CD4-positive, alpha-beta memory T cell (primary cell): Measurements from ENCODE around the gene DES. TPM values are rescaled to one million over a fixed set of nuclear protein-coding genes. Genes with fewer than 3 reads are reported as not detected.

Experiments
- CTCF ChIA-PET: fragments of 350-600 bp; sonication (Branson Sonifier 250); formaldehyde crosslinking; loops from one replicate; lab custom pipeline; 2021; ENCODE audit warnings: inconsistent platforms; ENCODE audit not compliant: partially characterized antibody; lab: Charles Lee
- POLR2A ChIA-PET: fragments of 350-600 bp; sonication (Branson Sonifier 250); formaldehyde crosslinking; loops from one replicate; lab custom pipeline; 2021; ENCODE audit not compliant: partially characterized antibody; lab: Charles Lee
- DNase-seq, 5 donors: peaks; one replicate each; pipeline versions ENCODE4 v3.0.0 to v3.0.0-alpha.2; 2020 to 2022; ENCODE audit warnings: mixed read lengths in 1 of 5
- H3K27ac ChIP-seq: one replicate; pipeline ENCODE4 v1.7.0; 2013; ENCODE audit warnings: low read depth, low read length
- H3K27me3 ChIP-seq: 2 replicates; pipeline ENCODE4 v1.7.0; 2013; ENCODE audit warnings: mild to moderate bottlenecking, low read length, moderate library complexity; ENCODE audit not compliant: insufficient read depth
- H3K36me3 ChIP-seq: 2 replicates; pipeline ENCODE4 v1.7.0; 2013; ENCODE audit warnings: mild to moderate bottlenecking, low read length, moderate library complexity; ENCODE audit not compliant: insufficient read depth
- H3K4me1 ChIP-seq: 2 replicates; pipeline ENCODE4 v1.7.0; 2013; ENCODE audit warnings: mild to moderate bottlenecking, low read length, moderate library complexity; ENCODE audit not compliant: insufficient read depth
- H3K4me3 ChIP-seq, 2 donors: one replicate each; pipeline ENCODE4 v1.7.0; 2013; ENCODE audit warnings: low read length in 2 of 2, mild to moderate bottlenecking in 1 of 2
- H3K9me3 ChIP-seq, 2 donors: one replicate each; pipeline ENCODE4 v1.7.0; 2013; ENCODE audit warnings: low read length in 2 of 2, control low read depth in 1 of 2; ENCODE audit not compliant: control insufficient read depth in 1 of 2
- H3K27ac Mint-ChIP-seq, 7 donors: one replicate each; pipeline ENCODE4 v1.8.0; 2020 to 2021; ENCODE audit warnings: mixed read lengths in 7 of 7, mild to moderate bottlenecking in 6 of 7, inconsistent platforms in 3 of 7, moderate library complexity in 3 of 7
- H3K27me3 Mint-ChIP-seq, 2 donors: one replicate each; pipeline ENCODE4 v1.8.0; 2020 to 2021; ENCODE audit warnings: mixed read lengths in 2 of 2
- H3K36me3 Mint-ChIP-seq, 2 donors: one replicate each; pipeline ENCODE4 v1.8.0; 2020 to 2021; ENCODE audit warnings: mixed read lengths in 2 of 2, inconsistent platforms in 1 of 2, mild to moderate bottlenecking in 1 of 2
- H3K4me1 Mint-ChIP-seq, 4 donors: one replicate each; pipeline ENCODE4 v1.8.0; 2020 to 2021; ENCODE audit warnings: mixed read lengths in 4 of 4, mild to moderate bottlenecking in 1 of 4
- H3K4me3 Mint-ChIP-seq, 8 donors: one replicate each; pipeline ENCODE4 v1.8.0; 2020 to 2021; ENCODE audit warnings: mixed read lengths in 8 of 8, mild to moderate bottlenecking in 7 of 8, moderate library complexity in 6 of 8, inconsistent platforms in 3 of 8
- H3K9me3 Mint-ChIP-seq, 8 donors: one replicate each; pipeline ENCODE4 v1.8.0; 2020 to 2021; ENCODE audit warnings: mixed read lengths in 8 of 8, mild to moderate bottlenecking in 5 of 8, inconsistent platforms in 3 of 8, moderate library complexity in 1 of 8
- intact Hi-C: fragments of 100-400 bp; cut with micrococcal nuclease; formaldehyde crosslinking; loops from one replicate; pipeline ENCODE4 v1.15.1; 2023
- polyA plus RNA-seq, 2 donors: library from polyadenylated mRNA; unstranded; fragments of 300-500 nt; fragmentation: Illumina TruSeq; gene quantifications; one replicate each; pipeline ENCODE4 v1.2.3, GENCODE V29; 2021
- total RNA-seq, 2 experiments: library from RNA; stranded (reverse); gene quantifications; one replicate each; pipeline ENCODE4 v1.2.3, GENCODE V29; 2021

Gene DES
- total and polyA plus RNA-seq, 4 experiments from 2014 or later = not detected

DNA sequence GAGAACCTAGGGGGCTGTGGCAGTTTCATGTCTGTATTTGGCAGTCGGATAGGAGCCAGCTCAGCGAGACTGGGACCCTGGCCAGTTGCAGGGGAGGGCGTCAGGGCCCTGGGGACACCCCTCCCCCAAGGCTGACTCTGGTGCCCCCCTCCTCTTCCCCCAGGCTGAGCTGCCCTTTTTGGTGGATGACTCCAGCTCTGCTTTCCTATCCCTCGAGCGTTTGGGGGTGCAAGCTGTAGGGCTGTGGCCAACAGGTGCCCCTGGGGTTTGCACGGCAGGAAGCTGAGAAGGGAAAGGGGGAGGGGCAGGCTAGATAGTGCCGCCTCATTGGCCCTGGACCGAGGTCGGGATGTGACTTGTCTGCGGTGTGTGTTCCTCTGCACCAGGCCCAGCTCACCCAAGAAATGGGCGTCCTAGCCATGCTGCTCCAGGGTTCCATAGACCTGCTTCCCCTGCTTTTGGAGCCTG lies 42.9 kb downstream of the DES start:
- POLR2A ChIA-PET = no interaction called here
- intact Hi-C loops = no loop called here
- peak in 1 of 5 donors; percentile 13 for DNase-seq

DNA sequence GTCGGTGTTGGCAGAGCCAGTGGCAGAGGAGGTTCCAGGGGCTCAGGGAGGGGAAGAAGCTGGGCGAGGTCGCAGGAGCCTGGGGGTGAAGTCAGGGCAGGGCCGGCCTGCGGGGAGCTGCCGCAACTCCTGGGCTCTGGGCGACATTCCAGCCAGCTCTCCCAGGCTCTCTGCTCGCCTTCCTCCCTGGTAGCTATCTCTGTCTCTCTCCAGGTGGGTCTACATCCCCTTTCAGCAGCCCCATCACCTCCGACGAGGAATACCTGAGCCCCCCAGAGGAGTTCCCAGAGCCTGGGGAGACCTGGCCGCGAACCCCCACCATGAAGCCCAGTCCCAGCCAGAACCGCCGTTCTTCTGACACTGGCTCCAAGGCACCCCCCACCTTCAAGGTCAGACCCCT lies 43.5 kb downstream of the DES start:
- CTCF ChIA-PET = interaction anchor here (0.8 to 2.0 kb wide), 3 partner anchors 23 to 80 kb away, joined by 3 to 14 read pairs (median 3); no protein-coding TSS in a partner anchor

More for the DNA sequence above, 42.9 kb downstream of the DES start:
- Mint-ChIP-seq H3K27me3 (peaks cover 0 to 4% of the 10 kb centered on the region in 2 donors), H3K9me3 (no peaks in the 10 kb centered on the region), H3K4me1 (peaks cover 5 to 7% (median 6%) of the 10 kb centered on the region in 4 donors), H3K4me3 (no peak overlapping the region), H3K27ac (no peak overlapping the region), H3K36me3 (no peaks in the 10 kb centered on the region)
- no peak overlapping the region for H3K4me3 ChIP-seq
- H3K9me3 ChIP-seq = no peaks in the 10 kb centered on the region
- H3K27ac ChIP-seq = no peak overlapping the region
- no peaks in the 10 kb centered on the region for H3K36me3 ChIP-seq
- CTCF ChIA-PET = interaction anchor here (0.6 to 2.0 kb wide), 5 partner anchors 22 to 307 kb away, joined by 3 to 14 read pairs (median 3); partner anchors contain the start of gene GMPPA
- no peaks in the 10 kb centered on the region for H3K27me3 ChIP-seq
- H3K4me1 ChIP-seq = no peaks in the 10 kb centered on the region

DNA sequence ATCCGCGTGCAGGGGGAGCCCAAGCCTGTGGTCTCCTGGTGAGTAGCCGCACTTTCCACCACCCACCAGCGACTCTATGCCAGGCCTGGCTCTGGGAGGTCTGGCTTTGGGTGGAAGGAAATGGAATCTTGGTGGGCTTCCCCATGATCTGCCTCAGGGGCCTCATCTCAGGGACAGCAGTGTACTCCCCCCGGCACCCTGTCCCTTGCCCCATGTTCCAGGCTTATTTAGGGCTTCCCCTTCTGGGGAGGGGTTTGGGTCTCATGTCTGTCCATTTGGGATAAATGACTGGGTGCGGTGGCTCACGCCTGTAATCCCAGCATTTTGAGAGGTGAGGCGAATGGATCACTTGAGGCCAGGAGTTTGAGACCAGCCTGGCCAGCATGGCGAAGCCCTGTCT lies 44.2 kb downstream of the DES start:
- intact Hi-C loops = no loop called here
- H3K27ac ChIP-seq = no peak overlapping the region
- no peaks in the 10 kb centered on the region for H3K36me3 Mint-ChIP-seq
- H3K27ac Mint-ChIP-seq = peak overlapping the region in 1 of 7 donors; percentile 25
- no peaks in the 10 kb centered on the region for H3K36me3 ChIP-seq
- H3K4me3 ChIP-seq = no peak overlapping the region
- no peak for DNase-seq
- H3K27me3 ChIP-seq = no peaks in the 10 kb centered on the region
- no peaks in the 10 kb centered on the region for H3K9me3 Mint-ChIP-seq
- H3K4me1 Mint-ChIP-seq = peaks cover 5 to 7% (median 6%) of the 10 kb centered on the region in 4 donors
- ChIA-PET POLR2A (no interaction called here), CTCF (interaction anchor here (1.1 to 2.9 kb wide), 3 partner anchors 9 to 68 kb away, joined by 3 to 29 read pairs (median 5); no protein-coding TSS in a partner anchor)
- no peaks in the 10 kb centered on the region for H3K9me3 ChIP-seq
- no peak overlapping the region for H3K4me3 Mint-ChIP-seq
- H3K4me1 ChIP-seq = no peaks in the 10 kb centered on the region
- peaks cover 0 to 1% of the 10 kb centered on the region in 2 donors for H3K27me3 Mint-ChIP-seq

More for the DNA sequence above, 43.5 kb downstream of the DES start:
- Mint-ChIP-seq H3K27ac (no peak overlapping the region), H3K4me3 (no peak overlapping the region), H3K36me3 (no peaks in the 10 kb centered on the region), H3K9me3 (no peaks in the 10 kb centered on the region), H3K4me1 (peaks cover 5 to 7% (median 6%) of the 10 kb centered on the region in 4 donors), H3K27me3 (peaks cover 0 to 1% of the 10 kb centered on the region in 2 donors)
- no peak for DNase-seq
- Histone ChIP-seq H3K27me3 (no peaks in the 10 kb centered on the region), H3K36me3 (no peaks in the 10 kb centered on the region), H3K4me3 (no peak overlapping the region), H3K27ac (no peak overlapping the region), H3K9me3 (no peaks in the 10 kb centered on the region), H3K4me1 (no peaks in the 10 kb centered on the region)
- POLR2A ChIA-PET = no interaction called here
- intact Hi-C loops = no loop called here

DNA sequence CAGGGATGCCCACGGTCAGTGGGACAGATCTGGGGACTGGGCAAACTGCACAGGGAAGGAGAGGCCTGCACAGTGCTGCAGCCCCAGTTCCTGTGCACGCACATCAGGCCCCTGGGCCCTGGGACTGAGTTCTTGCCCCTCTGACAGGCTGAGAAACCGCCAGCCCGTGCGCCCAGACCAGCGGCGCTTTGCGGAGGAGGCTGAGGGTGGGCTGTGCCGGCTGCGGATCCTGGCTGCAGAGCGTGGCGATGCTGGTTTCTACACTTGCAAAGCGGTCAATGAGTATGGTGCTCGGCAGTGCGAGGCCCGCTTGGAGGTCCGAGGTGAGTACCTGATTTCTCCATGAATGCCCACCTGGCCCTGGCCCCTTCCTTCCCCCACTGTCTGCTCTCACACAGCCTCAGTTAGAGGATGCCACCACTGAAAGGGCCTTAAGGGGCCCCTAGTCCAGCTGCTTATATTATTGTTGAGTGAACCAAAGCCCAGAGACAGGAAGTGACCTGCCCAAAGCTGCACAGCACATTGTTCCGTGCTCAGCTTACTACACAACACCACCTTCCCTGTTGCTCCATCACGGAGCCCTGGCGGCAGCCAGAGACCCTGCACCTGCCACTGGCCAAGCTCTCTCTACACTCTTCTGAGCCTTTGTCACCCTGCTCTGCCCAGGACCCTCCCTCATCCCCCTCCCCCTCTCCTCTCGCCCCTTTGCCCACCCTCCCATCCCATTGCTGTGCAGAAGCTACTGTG lies 46.3 kb downstream of the DES start:
- no peaks in the 10 kb centered on the region for H3K36me3 Mint-ChIP-seq
- CTCF ChIA-PET = interaction anchor here (0.8 to 2.9 kb wide), 6 partner anchors 17 to 66 kb away, joined by 3 to 29 read pairs (median 4); no protein-coding TSS in a partner anchor
- no peak overlapping the region for H3K4me3 ChIP-seq
- H3K9me3 Mint-ChIP-seq = no peaks in the 10 kb centered on the region
- no peak overlapping the region for H3K27ac Mint-ChIP-seq
- H3K27ac ChIP-seq = no peak overlapping the region
- POLR2A ChIA-PET = no interaction called here
- H3K4me1 ChIP-seq = no peaks in the 10 kb centered on the region
- no peaks in the 10 kb centered on the region for H3K4me1 Mint-ChIP-seq
- H3K27me3 Mint-ChIP-seq = no peaks in the 10 kb centered on the region
- H3K27me3 ChIP-seq = no peaks in the 10 kb centered on the region
- H3K36me3 ChIP-seq = no peaks in the 10 kb centered on the region
- DNase-seq = no peak
- no peaks in the 10 kb centered on the region for H3K9me3 ChIP-seq
- H3K4me3 Mint-ChIP-seq = no peak overlapping the region
- intact Hi-C loops = no loop called here

DNA sequence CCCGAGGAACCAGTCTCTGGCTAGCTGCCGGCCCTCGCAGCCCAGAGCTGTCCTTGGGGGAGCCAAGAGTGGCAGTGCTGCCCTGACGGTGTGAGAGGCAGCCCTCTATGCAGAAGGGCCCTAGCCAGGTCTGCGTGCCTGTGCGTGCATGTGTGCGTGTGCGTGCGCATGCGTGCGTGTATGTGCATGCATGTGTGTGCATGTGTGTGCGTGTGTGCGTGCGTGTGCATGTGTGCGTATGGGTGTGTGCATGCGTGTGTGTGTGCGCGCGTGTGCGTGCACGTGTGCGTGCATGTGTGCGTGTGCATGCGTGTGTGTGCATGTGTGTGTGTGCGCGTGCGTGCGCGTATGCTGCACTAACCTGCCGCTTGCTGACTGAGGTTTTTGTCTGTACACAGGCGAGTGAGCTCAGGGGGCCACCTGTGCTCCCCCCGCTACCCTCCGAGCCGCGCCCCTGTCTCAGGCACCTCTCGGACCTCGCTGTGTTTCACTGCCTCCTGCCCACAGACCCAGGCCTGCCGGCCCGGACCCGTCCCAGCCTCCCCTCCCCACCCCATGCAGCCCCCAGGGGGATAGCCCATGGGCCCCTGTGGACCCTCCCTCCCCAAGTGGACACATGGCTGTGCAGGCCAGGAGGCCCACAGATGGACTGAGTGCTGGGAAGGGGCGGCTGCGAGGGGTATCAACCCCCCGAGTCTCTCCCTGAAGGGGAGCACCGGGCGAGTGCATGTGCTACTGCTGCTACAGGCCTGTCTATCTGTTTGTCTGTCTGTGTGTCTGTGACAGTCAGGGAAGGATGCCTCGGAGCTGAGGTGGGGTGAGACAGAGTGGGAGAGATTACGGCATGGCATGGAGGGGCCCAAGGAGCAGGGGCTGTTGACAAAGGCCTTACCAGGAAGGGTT lies 47.7 kb downstream of the DES start:
- no peak overlapping the region for H3K27ac Mint-ChIP-seq

DNA sequence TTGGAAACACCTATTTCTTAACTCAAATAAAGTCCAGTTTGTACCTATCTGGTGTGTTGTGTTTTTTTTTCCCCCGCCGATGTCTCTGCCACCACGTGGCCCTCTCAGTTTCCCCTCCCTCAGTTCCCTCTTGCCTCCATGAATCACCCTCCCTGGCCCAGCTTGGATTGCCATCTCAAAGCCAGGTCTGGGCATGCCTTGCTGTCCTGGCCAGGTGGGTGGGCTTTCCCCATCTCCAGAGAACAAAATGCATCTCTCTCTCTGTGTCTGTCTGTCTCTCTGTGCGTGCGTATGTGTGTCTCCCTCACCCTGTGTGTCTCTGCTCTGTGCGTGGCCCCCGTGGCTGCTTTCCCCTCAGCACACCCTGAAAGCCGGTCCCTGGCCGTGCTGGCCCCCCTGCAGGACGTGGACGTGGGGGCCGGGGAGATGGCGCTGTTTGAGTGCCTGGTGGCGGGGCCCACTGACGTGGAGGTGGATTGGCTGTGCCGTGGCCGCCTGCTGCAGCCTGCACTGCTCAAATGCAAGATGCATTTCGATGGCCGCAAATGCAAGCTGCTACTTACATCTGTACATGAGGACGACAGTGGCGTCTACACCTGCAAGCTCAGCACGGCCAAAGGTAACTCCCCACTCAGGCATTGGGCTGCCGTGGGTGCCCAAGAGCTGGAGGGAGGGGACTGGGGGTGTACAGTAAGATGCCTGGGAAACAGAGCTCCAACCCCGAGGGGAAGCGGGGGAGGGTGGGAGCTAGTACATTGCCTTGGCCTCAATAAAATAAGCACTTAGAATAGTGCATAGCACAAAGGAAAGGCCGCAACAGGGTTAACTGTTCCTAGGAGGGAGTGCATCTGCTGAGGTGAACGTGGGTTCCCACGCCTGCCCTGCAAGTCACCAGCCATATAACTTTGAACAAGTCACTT lies 48.9 kb downstream of the DES start:
- H3K4me3 Mint-ChIP-seq = no peak overlapping the region
- H3K27ac ChIP-seq = no peak overlapping the region
- no peaks in the 10 kb centered on the region for H3K4me1 Mint-ChIP-seq
- no peaks in the 10 kb centered on the region for H3K36me3 Mint-ChIP-seq
- no peak for DNase-seq
- no peak overlapping the region for H3K27ac Mint-ChIP-seq
- H3K9me3 ChIP-seq = no peaks in the 10 kb centered on the region
- peaks cover 0 to 5% of the 10 kb centered on the region in 2 donors for H3K27me3 Mint-ChIP-seq
- H3K4me1 ChIP-seq = no peaks in the 10 kb centered on the region
- H3K27me3 ChIP-seq = no peaks in the 10 kb centered on the region
- CTCF ChIA-PET = interaction anchor here (0.9 to 1.2 kb wide), 2 partner anchors 61 to 93 kb away, joined by 3 read pairs; no protein-coding TSS in a partner anchor
- no peak overlapping the region for H3K4me3 ChIP-seq
- POLR2A ChIA-PET = no interaction called here
- intact Hi-C loops = no loop called here
- H3K9me3 Mint-ChIP-seq = no peaks in the 10 kb centered on the region
- no peaks in the 10 kb centered on the region for H3K36me3 ChIP-seq

More for the DNA sequence above, 47.7 kb downstream of the DES start:
- Mint-ChIP-seq H3K4me1 (no peaks in the 10 kb centered on the region), H3K9me3 (no peaks in the 10 kb centered on the region), H3K27me3 (peaks cover 0 to 2% of the 10 kb centered on the region in 2 donors), H3K4me3 (no peak overlapping the region), H3K36me3 (no peaks in the 10 kb centered on the region)
- Histone ChIP-seq H3K4me1 (no peaks in the 10 kb centered on the region), H3K4me3 (no peak overlapping the region), H3K9me3 (no peaks in the 10 kb centered on the region), H3K27me3 (no peaks in the 10 kb centered on the region), H3K36me3 (no peaks in the 10 kb centered on the region), H3K27ac (no peak overlapping the region)
- ChIA-PET POLR2A (no interaction called here), CTCF (no interaction called here)
- DNase-seq = no peak
- intact Hi-C loops = no loop called here
